ENCODE measurements around the gene TSPAN11.

The TSPAN11 gene

DNA sequence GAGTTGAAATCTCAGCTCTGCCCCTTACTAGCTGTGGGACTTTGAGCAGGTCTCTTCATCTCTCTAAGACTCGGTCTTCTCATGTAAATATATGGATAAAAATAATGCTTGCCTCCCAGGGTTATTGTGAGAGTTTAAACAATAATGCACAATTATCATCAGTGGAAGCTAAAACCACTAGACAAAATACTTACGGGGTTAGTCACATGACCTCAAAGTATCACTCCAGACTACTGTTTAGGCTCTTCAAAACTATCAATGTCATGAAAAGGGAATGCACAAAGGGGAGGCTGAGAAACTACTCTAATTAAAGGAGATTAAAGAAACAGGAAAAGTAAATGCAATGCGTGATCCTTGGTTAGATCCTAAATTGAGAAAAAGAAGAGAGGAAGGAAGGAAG, 24.5 kb upstream of the TSPAN11 start:
- FAIRE-seq = no peak
- DNase-seq (ENCODE audit: insufficient read length, low spot score) = no peak
- TF ChIP-seq, protein P1, sequence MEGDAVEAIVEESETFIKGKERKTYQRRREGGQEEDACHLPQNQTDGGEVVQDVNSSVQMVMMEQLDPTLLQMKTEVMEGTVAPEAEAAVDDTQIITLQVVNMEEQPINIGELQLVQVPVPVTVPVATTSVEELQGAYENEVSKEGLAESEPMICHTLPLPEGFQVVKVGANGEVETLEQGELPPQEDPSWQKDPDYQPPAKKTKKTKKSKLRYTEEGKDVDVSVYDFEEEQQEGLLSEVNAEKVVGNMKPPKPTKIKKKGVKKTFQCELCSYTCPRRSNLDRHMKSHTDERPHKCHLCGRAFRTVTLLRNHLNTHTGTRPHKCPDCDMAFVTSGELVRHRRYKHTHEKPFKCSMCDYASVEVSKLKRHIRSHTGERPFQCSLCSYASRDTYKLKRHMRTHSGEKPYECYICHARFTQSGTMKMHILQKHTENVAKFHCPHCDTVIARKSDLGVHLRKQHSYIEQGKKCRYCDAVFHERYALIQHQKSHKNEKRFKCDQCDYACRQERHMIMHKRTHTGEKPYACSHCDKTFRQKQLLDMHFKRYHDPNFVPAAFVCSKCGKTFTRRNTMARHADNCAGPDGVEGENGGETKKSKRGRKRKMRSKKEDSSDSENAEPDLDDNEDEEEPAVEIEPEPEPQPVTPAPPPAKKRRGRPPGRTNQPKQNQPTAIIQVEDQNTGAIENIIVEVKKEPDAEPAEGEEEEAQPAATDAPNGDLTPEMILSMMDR (IDR thresholded peaks at IDR 0.05; ENCODE audit: insufficient read depth, missing control alignments) = no peak

DNA sequence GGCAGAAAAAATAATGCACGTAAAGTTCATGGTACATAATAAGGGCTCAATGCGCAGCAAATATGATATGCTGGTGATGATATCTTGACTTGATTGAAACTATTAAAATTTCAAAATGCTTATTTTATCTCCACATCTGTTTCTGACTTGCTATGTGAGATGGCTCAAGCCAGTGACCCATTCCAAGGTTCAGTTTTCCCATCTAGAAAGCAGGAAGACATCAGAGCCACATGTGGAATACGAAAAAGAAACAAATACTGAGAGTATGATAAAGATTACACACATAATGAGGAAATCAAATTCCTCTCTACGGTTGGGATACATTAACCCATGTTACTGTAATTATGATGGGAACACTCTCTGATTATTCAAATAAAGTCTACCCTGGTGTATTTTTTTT, 24.0 kb upstream of the TSPAN11 start:
- TF ChIP-seq, protein P1 (IDR thresholded peaks at IDR 0.05; ENCODE audit: insufficient read depth, missing control alignments) = no peak
- FAIRE-seq (no peak), DNase-seq (ENCODE audit: insufficient read length, low spot score) (no peak)

DNA sequence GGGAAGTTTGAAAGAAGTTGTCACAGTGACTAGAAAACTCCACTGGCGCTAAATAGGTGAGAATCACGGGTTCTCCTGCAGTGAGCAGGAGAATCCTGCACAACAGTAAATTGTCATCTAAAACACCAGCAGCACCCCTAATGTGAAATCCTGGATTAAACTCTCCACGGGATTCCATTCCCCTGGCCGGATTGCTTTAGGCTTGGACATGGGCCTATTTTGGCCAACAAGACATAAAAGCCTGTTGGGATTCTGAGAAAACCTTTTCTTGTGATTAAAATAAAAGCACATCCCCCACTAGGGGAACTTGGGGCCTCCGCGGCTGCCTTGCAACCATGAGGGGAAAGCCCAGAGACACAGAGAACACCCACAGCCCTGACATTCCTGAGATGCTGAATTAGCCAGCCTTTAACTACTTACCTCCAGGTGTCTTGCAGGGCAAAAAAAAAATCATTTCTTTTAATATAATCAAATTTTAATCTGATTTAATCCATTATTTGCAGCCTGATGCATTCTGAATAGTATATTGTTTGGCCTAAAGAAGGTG, 21.0 kb upstream of the TSPAN11 start:
- no peak for DNase-seq (ENCODE audit: insufficient read length, low spot score)
- TF ChIP-seq, protein P1 (IDR thresholded peaks at IDR 0.05; ENCODE audit: insufficient read depth, missing control alignments) = no peak
- no peak for FAIRE-seq

DNA sequence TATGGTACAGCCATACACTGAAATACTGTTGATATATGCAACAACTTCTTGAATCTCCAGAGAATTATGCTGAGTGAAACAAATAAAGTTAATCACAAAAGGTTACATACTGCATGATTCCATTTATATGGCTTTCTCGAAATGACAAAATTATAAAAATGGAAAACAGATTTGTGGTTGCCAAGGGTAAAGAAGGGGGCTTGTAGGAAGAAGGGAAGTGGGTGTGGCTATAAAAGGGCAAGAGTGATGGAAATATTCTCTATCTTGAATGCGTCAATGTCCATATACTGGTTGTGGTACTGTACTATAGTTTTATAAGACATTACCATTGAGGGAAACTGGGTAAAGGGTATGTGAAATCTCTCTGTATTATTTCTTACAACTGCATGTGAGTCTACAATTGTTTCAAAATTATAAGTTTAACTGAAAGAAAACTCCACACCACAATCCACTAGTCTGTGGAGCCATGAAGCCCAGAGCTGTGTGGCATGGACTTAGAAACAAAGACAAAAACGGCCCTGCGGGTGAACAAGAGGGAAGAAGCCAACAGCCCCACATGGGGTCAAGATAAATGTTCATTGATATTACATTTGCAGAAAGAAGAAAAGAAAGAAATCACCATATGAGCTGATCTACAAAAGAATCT, 18.3 kb upstream of the TSPAN11 start:
- TF ChIP-seq, protein P1 (IDR thresholded peaks at IDR 0.05; ENCODE audit: insufficient read depth, missing control alignments) = no peak
- DNase-seq (ENCODE audit: insufficient read length, low spot score) (no peak), FAIRE-seq (no peak)

DNA sequence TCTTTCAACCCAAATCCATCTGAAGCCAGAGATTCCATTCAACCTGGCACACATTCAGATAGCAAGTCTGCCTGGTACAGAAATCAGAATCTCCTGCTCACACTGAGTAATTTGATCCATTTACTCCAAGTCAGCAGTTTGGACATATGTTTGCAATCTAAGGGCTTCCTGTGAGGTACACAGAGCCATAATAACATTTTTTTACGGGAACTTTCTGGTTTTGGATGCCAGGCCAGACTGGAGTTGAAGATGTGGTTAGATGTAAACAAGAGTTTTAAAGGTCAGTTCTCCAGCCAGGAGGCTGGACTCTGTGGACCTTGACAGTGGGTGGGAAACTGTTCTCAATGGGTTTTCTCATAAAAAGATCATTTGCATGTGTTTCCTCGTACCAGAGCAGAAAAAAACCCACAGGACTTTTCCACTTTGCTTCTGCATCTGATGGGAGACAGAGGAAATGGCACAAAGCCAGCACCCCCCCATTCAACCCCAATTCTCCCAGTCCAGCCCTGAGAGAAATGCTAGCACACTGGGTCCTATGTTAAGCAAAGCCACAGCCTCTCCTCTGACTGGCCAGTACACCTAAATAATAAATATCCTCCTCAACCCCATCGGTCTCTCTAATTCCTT, 17.7 kb upstream of the TSPAN11 start:
- DNase-seq (ENCODE audit: insufficient read length, low spot score) (no peak), FAIRE-seq (no peak)
- TF ChIP-seq, protein P1 (IDR thresholded peaks at IDR 0.05; ENCODE audit: insufficient read depth, missing control alignments) = no peak

DNA sequence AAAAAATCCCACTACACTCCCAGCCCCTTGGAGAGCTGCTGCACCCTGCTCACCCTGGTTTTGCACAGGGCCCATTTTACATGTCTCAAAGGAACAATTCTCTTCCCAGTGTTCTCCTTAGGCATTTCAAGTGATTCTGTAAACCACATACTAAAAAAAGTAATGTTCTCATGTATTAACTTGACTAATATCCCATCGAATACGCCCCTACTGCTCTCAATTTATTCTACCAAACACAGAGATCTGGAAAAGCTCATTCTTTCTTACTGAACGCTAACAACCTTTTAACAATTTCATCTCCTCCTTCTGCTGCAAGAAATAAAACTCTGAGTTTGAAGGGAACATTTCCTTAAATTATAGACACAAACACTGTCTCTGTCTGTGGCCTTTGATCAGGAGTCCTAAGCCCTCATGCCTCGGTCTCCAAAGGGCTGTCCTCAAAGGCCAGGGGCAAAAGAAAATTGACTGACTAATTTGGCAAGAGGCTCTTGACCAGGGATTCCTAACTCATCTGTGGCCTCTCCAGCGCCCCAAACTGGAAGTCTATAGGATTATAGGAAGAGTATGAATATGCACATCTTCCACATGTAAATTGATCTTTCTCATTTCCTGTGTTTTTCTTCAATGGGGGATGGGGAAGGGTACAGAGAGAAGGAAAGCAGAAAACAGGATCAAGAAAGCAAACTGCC, 17.1 kb upstream of the TSPAN11 start:
- DNase-seq (ENCODE audit: insufficient read length, low spot score) (no peak), FAIRE-seq (no peak)
- TF ChIP-seq, protein P1 (IDR thresholded peaks at IDR 0.05; ENCODE audit: insufficient read depth, missing control alignments) = no peak

DNA sequence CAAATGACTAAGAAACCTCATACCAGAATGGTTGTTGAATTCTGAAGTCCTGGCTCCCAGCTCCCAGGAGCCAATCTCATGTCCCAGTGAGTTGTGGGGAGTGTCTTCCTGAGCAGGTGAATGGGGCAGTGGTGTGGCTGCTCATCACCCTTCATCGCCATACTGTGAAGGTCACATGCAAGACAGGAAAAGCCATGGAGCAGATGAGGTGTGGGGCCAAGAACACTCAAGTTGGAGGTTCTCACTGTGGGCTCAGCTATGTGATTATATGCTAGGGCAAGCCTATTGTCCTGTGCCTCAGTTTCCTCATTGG, 16.6 kb upstream of the TSPAN11 start:
- no peak for DNase-seq (ENCODE audit: insufficient read length, low spot score)
- TF ChIP-seq, protein P1 (IDR thresholded peaks at IDR 0.05; ENCODE audit: insufficient read depth, missing control alignments) = no peak
- FAIRE-seq = no peak
